GM19463 (cell line): ENCODE data around the gene MMAA.
"Not testable (repeated sequence)": the region's sequence is repeated elsewhere in the genome, so short reads cannot be mapped to it uniquely, and the experiment has no call there.

Experiments
- ATAC-seq: cut with Tn5 transposase; IDR thresholded peaks from one replicate; pipeline ENCODE4 v1.9.1; 2021; ENCODE audit warnings: mild to moderate bottlenecking, moderate library complexity; ENCODE audit not compliant: unreplicated experiment

Gene MMAA

DNA sequence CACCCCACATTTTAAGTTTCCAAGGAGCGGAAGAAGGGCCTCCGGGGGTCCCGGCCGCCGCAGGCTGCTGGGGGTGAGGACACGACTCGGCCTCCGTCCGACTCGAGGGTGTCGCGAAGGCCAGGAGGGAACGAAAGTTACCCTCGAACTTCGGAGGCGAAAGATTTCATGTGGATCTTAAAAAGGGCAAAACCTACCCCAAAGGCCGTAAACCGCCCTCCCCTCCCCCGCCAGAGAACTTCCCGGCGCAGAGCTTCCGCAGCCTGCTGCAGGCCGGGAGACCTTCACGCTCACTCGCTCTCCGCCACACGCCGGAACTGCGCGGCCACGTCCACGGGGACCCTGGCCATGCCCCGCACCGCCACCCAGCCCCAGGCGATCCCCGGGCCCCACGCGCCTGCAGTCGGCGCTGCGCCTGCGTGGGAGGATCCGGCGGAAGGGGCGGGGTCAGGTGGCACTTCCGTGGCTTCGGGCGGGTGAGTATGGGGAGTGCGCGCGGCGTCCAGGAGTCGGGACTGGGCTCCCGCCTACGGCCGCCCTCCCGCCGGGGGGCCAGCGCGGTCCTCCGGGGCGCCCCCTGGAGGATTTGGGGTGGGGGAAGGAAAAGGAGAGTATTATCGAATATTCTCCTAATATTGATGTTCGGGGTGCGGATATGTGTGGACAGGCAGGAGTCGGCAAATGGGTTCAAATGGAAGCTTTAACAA, at the start of gene MMAA:
Gene MMAA (plus strand): TSS at position 454 of the 707 bp plus-strand sequence. CDS start 19,755 bp downstream, outside the sequence.
- ATAC-seq, result peak; percentile 78

GRCh38 chr4:145574546-145574945, 44.6 kb upstream of the MMAA start:
- ATAC-seq, result not testable (repeated sequence)

DNA sequence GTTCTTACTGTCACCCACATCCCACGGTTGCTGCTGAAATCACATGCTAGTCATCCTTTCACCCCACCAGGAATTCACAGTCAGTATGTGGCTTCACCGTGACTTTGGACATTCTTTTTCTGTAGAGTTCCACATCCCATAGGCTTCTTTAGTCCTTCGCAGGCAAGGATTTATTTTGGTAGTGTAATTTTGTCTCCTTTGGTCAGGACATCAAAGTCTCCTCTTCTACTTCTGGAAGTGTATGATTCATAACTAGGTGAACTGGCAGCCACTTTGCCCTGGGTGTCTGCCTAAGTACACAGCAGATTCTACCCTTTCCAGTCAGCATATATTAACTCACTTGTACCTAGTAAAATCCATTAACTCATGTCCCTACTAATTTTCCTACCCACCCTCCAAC, 38.3 kb upstream of the MMAA start:
- no peak for ATAC-seq

GRCh38 chr4:145583191-145584055, 35.8 kb upstream of the MMAA start:
- no peak for ATAC-seq

DNA sequence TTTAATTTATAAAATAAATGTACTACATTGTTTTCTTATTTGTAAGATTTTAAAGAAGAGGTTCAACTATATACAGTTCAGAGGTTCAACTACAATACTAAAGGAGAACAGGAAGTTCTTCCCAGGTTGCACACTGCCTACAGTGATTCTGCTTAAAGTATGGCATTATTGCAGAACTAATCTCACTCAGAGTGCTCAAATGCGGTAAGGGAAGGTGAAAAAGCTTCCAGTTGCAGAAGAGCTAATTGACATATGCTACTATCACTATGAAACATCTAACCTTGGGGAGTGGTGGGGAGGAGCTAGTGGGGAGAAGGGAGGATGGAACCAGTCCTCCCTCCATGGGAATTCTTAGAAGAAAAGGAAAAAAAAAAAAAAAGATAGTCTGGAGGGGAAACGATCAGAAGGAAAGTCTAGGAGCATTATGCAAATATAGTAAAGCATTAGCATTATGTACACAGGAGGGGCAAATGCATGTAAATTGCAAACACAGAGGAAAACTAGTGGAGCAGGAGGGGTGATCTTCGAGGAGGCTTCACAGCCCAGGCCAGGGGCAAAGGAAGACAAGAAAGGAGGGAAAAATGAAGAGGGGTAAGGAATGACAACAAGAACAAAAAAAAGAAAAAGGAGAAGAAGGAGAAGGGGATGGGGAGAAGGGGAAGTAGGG, 32.0 kb upstream of the MMAA start:
- peak; percentile 55 for ATAC-seq

DNA sequence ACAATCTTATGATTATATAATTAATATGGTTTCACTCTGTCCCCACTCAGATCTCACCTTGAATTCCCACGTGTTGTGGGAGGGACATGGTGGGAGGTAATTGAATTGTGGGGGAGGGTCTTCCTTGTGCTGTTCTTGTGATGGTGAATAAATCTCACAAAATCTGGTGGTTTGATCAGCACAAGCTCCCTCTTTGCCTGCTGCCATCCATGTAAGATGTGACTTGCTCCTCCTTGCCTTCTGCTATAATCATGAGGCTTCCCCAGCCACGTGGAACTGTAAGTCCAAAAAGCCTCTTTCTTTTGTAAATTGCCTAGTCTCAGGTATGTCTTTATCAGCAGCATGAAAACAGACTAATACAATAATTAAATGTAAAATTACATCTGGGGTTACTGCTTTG, 29.8 kb upstream of the MMAA start:
- ATAC-seq, result not testable (repeated sequence)

- no peak for ATAC-seq
Measured at GRCh38 chr4:145589916-145590702, 29.1 kb upstream of the MMAA start.

DNA sequence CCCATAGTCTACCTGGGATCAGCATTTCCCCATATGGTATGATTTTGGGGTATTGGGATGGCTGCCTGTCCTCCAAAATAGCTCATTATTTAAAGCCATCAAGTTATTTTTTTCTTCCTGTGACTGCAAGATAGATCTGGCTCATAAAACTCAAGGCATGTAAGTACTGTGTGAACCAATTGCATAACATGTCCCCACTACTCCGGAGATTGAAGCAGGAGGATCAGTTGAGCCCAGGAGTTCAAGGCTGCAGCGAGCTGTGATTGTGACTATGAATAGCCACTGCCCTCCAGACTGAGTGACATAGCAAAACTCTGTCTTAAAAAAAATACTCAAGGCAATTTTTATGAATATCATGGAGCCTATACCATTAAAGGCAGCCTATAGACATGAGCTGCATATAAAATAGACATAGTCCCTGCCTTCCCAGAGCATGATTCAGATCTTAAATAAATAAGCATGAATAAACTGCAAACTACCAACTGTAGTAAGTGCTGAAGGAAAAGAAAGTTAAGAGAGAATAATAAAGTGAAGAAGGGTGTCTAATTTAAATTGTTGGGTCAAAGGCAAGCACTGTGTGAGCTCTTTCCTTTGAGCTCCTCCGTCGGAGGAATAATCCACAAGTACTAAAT, 16.9 kb upstream of the MMAA start:
- no peak for ATAC-seq

- ATAC-seq, result no peak
Measured at GRCh38 chr4:145605941-145606340, 13.2 kb upstream of the MMAA start.

DNA sequence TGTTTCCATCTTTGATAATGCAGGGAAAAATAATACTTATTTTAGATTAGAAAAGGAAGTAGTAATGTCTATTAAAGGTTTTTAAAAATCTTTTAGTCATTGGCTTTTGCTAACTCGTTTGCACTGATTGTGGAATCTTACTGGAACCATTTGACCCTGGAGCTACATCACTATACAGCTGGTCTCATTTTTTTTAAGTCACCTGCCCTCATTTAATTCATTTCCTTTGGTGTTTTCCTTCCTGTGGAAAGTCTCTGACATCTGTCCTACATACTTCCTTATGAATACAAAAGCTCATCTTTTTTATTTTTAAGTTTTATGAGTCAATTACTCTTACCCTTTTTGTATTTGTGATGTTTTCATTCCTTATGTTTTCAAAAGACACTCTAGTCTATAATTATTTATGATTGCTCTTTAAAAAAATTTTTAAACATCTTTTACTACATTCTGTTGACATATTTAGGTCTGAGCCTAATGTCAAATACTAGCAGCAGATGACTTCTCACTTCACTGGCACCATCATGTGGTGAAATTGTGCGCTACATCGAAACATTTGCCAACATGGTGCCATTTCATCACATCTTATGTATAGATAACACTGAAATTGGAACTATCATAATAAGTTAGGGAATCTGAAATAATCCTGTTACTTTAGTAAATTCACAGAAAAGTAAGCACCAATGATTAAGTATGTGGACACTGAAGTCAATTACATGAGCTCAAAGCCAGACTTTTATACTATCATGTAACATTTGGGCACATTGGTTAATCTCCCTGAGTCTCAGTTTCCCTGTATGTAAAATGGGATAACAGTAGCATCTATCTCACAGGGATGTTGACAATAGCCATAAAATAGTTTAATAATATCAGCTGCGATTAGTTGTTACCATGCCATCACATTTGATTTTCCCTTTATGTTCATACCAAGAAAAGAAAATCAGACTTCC, 9.4 kb upstream of the MMAA start:
- ATAC-seq, result peak; percentile 43

- peak; percentile 63 for ATAC-seq
Measured at GRCh38 chr4:145613566-145614232, 5.5 kb upstream of the MMAA start.

GRCh38 chr4:145614233-145614610, 5.0 kb upstream of the MMAA start:
- ATAC-seq, result no peak

- no peak for ATAC-seq
Measured at GRCh38 chr4:145618210-145618931, 814 bp upstream of the MMAA start.

DNA sequence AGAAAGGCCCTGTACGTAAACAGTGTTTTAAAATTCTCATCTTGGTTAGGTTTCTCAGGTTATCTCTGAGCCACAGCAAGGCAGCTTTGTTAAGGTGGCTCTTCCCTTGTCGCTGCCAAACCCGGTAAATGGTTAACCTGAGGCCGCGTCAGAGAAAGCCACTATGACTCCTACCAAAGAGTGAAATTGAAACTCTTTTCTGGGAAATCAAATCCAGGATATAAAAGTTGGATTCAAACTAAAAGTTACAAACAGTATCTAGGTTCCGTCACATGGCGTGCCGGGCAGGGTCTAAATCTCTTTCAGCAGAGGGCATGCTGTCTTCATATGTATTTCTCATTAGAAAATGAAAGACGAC, 433 bp downstream of the MMAA start:
- ATAC-seq, result peak; percentile 36

GRCh38 chr4:145622067-145622466, 2.9 kb downstream of the MMAA start:
- not testable (repeated sequence) for ATAC-seq

GRCh38 chr4:145623831-145624230, 4.6 kb downstream of the MMAA start:
- ATAC-seq, result peak; percentile 26

- peak; percentile 58 for ATAC-seq
Measured at GRCh38 chr4:145625677-145626622, 6.8 kb downstream of the MMAA start.
